ENCODE measurements around the gene COQ6.
"Not testable (repeated sequence)": the region's sequence is repeated elsewhere in the genome, so short reads cannot be mapped to it uniquely, and the experiment has no call there.

COQ6 gene

GRCh38 chr14:73988065-73988464 lies 38.0 kb downstream of the COQ6 start:
- no peak for DNase-seq (ENCODE audit: low spot score)

DNA sequence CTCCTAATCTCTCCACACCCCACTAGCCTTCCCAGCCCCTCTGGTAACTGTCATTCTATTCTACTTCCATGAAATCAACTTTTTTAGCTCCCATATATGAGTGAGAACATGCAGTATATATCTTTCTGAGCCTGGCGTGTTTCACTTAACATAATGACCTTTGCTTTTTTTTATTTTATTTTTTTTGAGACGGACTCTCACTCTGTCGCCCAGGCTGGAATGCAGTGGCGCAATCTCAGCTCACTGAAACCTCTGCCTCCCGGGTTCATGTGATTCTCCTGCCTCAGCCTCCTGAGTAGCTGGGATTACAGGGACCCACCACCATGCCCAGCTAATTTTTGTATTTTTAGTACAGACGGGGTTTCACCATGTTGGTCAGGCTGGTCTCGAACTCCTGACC lies 38.6 kb downstream of the COQ6 start:
- not testable (repeated sequence) for DNase-seq (ENCODE audit: low spot score)

DNA sequence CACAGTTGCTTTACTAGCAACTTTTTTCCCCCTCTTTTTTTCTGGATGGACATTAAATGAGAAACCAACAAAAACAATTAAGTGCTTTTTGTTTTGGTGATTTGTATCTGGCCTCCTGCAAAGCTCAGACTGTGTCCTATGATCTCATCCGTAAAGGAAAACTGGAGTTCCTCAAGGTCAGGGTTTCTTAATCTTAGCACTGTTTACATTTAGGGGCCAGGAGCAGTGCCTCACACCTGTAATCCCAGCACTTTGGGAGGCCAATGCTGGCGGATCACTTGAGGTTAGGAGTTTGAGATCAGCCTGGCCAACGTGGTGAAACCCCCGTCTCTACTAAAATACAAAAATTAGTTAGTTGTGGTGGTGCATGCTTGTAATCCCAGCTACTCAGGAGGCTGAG lies 41.0 kb downstream of the COQ6 start:
- DNase-seq (ENCODE audit: low spot score), result no peak

DNA sequence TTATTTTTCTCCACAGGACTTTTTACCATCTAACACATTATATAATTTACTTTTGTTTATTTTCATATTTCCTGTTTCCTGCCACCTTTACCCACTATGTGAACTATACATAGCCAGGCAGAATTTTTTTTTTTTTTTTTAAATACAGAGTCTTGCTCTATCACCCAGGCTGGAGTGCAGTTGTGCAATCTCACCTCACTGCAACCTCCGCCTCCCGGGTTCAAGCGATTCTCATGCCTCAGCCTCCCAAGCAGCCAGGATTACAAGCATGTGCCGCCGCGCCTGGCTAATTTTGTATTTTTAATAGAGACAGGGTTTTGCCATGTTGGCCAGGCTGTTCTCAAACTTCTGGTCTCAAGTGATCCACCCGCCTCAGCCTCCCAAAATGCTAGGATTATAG lies 44.8 kb downstream of the COQ6 start:
- DNase-seq (ENCODE audit: low spot score), result not testable (repeated sequence)

GRCh38 chr14:73995977-73996378 lies 45.9 kb downstream of the COQ6 start:
- no peak for DNase-seq (ENCODE audit: low spot score)

DNA sequence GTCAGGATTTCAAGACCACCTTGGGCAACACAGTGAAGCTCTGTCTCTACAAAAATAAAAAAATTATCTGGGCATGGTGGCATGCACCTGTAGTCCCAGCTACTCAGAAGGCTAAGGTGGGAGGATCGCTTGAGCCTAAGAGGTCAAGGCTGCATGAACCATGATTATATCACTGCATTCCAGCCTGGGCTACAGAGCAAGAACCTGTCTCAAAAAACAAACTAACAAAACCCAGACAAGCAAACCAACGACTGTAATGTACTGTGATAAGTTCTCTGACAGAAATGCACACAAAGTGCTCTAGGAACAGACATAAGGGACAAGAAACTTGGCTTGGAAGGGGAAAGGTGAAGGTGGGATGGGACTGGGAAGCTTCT lies 46.6 kb downstream of the COQ6 start:
- DNase-seq (ENCODE audit: low spot score), result no peak

- DNase-seq (ENCODE audit: low spot score), result no peak
Observed at GRCh38 chr14:73997108-73997943, 47.2 kb downstream of the COQ6 start.

DNA sequence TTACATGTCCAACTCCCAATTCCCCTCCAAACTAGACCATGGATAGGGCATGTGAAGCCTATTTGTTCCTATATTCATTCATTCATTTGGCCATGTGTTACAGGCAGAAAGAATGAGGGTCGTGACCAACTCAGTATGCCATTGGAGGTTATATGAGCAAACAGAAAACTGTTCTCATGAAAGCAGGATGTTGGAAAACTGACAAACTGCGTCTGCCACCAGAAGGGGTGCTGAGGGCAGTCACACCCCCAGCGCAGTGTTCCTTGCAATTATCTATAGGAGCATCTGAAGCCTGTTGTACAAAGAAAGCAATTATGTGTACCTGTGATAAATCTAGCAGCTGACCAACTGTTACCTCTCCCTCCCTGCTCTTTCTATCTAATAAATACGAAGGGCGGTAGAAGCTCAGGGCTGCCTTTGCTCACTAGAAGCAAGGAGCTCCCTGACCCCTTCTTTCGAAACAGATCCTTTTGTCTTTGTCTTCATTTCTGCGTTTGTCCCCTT lies 47.9 kb downstream of the COQ6 start:
- DNase-seq (ENCODE audit: low spot score), result no peak

DNA sequence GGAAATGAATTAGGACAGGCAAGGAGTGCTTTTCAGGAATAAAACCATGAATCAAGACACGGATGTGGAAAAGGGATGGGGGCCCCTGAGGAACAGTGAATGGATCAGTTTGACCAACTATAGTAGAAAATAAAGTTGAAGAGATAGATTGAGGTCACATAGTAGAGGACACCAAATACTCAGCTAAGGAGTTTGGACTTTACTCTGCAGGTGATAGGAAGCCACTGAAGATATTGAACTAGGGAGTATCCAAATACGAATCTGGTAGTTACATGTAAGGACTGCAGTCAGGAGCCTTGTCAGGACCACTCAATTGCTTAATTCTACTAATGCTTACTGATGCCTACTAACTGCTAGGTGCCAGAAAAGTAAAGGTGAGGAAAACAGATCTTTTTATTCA lies 48.6 kb downstream of the COQ6 start:
- no peak for DNase-seq (ENCODE audit: low spot score)

- DNase-seq (ENCODE audit: low spot score), result not testable (repeated sequence)
Observed at GRCh38 chr14:74005664-74006063, 55.6 kb downstream of the COQ6 start.

- no peak for DNase-seq (ENCODE audit: low spot score)
Observed at GRCh38 chr14:74008843-74009499, 58.9 kb downstream of the COQ6 start.

Measured in Ammon's horn (tissue), 1 donor.